T-helper 22 cell (primary cell): Measurements from ENCODE around the gene MRPL41.
"Not testable (repeated sequence)": the region's sequence is repeated elsewhere in the genome, so short reads cannot be mapped to it uniquely, and the experiment has no call there.

Experiments used
- DNase-seq: peaks from one replicate; pipeline ENCODE4 v3.0.0-alpha.2; 2020; ENCODE audit warnings: low read depth

The MRPL41 gene

DNA sequence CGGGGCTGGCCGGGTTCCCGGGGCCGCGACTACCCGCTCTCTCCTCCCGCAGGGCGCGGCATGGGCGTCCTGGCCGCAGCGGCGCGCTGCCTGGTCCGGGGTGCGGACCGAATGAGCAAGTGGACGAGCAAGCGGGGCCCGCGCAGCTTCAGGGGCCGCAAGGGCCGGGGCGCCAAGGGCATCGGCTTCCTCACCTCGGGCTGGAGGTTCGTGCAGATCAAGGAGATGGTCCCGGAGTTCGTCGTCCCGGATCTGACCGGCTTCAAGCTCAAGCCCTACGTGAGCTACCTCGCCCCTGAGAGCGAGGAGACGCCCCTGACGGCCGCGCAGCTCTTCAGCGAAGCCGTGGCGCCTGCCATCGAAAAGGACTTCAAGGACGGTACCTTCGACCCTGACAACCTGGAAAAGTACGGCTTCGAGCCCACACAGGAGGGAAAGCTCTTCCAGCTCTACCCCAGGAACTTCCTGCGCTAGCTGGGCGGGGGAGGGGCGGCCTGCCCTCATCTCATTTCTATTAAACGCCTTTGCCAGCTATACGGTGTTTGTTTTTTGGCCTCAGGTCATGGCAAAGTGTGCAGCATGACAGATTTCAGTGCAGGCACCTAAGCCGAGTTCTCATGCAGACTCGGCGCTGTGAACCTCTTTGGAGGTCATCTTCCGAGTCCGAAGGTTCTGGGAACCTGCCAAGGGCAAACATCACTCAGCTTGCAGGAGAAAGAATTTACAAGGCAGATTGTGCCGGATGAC is 516 bp downstream of the MRPL41 start:
- DNase-seq = no peak

- DNase-seq = not testable (repeated sequence)
Measured at GRCh38 chr9:137553654-137554053, 2.0 kb downstream of the MRPL41 start.

- DNase-seq = no peak
Measured at GRCh38 chr9:137554349-137554748, 2.7 kb downstream of the MRPL41 start.

DNA sequence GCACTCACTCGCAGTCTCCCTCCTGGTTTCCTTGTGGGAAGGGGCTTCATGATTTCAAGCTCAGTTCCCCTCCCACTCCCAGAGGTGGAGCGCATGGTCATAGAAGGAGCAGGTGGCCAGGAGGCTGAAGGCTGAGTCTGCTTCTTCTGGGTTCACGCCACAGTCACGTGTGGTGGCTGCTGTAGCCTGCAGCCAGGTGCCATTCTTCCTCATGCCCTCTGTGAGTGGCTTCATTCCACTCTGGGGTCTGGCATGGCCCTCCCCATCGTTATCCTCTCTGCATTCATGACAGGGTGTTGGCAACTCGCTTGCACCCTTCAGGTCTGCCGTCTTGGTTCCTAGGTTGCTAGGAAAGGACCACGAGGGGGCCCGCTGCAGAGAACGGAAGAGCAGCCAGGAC is 3.5 kb downstream of the MRPL41 start:
- no peak for DNase-seq

- DNase-seq = no peak
Measured at GRCh38 chr9:137556069-137556838, 4.6 kb downstream of the MRPL41 start.

DNA sequence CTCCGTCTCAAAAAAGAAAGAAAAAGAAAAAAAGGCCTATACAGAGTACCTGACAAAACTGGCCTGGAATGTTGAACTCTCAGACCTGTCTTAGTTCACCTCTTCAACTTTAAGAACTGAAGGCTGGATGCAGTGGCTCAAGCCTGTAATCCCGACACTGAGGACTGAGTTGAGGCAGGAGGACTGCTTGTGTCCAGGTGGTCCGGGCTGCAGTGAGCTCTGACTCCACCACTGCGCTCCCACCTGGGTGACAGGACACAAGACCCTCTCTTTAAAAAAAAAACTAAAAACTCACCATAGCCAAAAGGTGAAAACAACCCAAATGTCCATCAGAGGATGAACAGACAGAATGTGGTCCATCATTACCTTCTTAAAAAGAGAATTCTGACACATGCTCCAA is 6.4 kb downstream of the MRPL41 start:
- no peak for DNase-seq

GRCh38 chr9:137564134-137564533 is 12.5 kb downstream of the MRPL41 start:
- DNase-seq = no peak

DNA sequence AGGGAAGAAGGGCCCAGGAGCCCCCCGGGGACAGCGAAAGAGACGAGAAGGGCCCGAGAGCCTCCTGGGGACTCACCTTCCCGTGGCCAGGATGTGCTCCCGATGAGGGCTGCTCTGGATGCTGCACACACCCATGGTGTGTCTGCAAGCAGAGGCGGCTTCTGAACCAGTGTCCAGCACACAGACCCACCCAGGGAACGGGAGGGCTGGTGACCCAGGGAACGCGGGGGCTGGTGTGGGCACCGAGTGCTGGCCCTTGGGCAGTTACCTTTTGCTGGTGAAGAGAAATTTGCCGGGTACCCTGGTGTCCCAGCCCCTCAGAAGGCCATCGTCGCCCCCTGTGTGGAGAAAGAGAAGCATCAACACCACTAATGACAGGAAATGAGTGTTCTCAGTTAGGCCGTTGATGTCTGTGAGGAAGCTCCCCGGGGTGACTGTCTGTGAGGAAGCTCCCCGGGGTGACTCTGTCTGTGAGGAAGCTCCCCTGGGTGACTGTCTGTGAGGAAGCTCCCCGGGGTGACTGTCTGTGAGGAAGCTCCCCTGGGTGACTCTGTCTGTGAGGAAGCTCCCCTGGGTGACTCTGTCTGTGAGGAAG is 13.2 kb downstream of the MRPL41 start:
- no peak for DNase-seq

GRCh38 chr9:137568445-137568844 is 16.8 kb downstream of the MRPL41 start:
- DNase-seq = not testable (repeated sequence)

DNA sequence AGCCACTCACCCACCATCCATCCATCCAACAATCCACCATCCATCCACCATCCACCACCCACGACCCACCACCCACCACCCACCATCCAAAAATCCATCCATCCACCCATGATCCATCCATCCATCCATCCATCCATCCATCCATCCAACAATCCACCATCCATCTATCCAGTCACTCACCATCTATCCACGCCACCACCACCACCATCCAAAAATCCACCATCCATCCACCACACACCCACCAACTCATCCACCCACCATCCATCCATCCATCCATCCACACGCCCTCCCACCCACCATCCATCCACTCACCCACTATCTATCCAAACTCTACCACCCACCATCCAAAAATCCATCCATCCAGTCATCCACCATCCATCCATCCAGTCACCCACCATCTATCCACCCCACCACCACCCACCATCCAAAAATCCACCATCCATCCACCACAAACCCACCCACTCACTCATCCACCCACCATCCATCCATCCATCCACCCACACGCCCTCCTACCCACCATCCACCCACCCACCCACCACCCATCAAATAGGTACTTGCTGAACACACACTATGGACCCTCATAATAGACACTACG is 18.0 kb downstream of the MRPL41 start:
- no peak for DNase-seq

- no peak for DNase-seq
Measured at GRCh38 chr9:137570566-137570965, 18.9 kb downstream of the MRPL41 start.

GRCh38 chr9:137574192-137574591 is 22.5 kb downstream of the MRPL41 start:
- no peak for DNase-seq

GRCh38 chr9:137575364-137575715 is 23.7 kb downstream of the MRPL41 start:
- no peak for DNase-seq

DNA sequence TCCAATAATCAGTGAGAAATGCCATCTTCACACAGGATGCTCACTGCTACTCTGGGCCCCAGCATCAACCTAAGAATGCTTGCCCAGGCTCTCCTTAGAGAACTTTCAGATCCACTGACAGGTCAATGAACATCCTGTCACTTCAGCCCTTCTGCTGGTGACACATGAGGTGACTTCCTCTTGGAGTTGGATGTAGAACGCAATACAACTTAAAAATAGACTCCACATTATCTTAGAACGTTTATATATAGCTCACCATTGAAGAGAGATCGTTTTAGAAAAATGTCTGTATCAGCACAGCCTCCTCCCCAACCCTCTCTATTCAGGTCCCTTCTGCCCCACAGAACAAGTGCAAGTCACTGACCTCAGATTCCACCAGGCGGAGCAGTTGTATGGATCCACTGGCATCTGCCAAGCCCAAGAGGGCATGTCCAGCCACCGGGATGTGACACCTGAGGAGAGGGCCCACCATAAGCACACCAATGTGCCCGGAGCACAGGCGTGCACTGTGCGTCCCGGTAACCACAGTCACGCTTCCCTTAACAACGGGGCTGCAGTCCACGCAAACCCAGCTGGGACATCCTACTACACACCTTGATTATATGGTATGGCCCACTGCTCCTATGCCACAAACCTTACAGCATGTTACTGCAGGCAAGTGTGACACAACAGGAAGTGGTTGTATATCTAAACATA is 24.2 kb downstream of the MRPL41 start:
- no peak for DNase-seq

- peak; percentile 89 for DNase-seq
Measured at GRCh38 chr9:137578518-137579258, 27.0 kb downstream of the MRPL41 start, which contains the start of gene DPH7. Gene DPH7, minus strand, starts transcription at chr9:137578925. Its CDS starts 148 bp downstream, at chr9:137578777.

DNA sequence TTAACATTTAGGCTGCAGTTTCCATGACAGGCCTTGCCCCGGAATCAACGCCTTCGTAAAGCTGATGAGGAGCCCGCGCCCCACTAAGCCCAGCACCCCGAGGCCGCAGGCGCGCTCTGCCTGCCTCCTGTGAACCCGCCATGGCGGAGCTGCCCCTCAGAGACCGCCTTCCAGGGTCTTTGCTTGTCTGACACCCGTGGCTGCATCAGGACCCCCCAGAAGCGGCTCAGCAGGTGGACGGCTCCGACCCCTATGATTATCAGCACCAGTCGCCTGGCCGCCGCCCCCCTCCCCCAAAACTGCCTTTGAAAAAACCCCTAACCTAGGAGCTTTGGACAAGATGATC is 27.6 kb downstream of the MRPL41 start:
- no peak for DNase-seq

DNA sequence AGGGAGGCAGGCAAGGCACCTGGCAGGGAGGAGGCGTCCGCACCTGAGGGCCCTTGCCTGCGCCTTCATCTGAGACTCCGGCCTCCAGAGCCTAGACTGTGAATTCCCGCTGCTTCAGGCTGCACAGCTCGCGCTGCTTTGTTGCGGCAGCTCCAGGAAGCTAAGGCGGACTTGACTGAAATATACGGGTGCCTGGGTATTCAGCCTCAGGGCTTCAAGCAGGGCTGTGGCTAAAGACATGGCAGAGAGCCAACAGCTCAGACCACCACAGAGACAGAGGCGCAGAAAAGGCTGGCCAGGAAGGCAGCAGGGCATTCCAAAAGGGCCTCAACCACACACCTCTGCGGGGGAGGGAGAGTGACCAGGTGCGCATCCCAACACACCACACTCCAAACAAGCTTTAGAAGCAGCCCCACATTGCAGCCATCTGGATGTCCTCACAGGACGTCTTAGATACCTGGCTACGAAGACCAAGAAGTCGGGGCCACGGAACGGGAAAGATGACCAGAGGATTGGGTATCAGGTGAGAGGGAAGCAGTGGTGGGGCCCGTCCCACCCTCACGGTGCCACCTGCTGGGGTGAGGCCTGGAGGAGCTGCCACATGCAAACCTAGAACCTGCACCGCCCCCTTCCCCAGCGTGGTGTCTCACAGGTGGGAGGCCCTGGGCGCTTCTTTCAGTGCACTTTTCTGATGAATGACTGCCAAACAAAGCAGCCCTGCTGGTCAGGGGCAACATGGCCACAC is 28.7 kb downstream of the MRPL41 start:
- no peak for DNase-seq

GRCh38 chr9:137580954-137581322 is 29.3 kb downstream of the MRPL41 start:
- DNase-seq = no peak

GRCh38 chr9:137581361-137582285 is 29.9 kb downstream of the MRPL41 start:
- DNase-seq = no peak
